Parathyroid adenoma (tissue), 2 donors: Measurements from ENCODE around the gene C15orf62.

Source experiments
- H2AFZ ChIP-seq: fragments of 300-600 bp; sonication (generic); one replicate; pipeline ENCODE4 v1.7.0; 2017; ENCODE audit warnings: antibody characterized with exemption, mild to moderate bottlenecking
- H3K27ac ChIP-seq: fragments of 300-600 bp; sonication (generic); one replicate; pipeline ENCODE4 v1.7.0; 2017
- H3K27me3 ChIP-seq: fragments of 300-600 bp; sonication (generic); one replicate; pipeline ENCODE4 v1.7.0; 2017; ENCODE audit warnings: low read length; ENCODE audit not compliant: control insufficient read depth, insufficient read depth
- H3K36me3 ChIP-seq: fragments of 300-600 bp; sonication (generic); one replicate; pipeline ENCODE4 v1.7.0; 2017; ENCODE audit warnings: low read length; ENCODE audit not compliant: control insufficient read depth, insufficient read depth
- H3K4me1 ChIP-seq: fragments of 300-600 bp; sonication (generic); one replicate; pipeline ENCODE4 v1.7.0; 2017; ENCODE audit warnings: control low read depth
- H3K4me2 ChIP-seq: fragments of 300-600 bp; sonication (generic); one replicate; pipeline ENCODE4 v1.7.0; 2017; ENCODE audit warnings: low read length
- H3K4me3 ChIP-seq: fragments of 300-600 bp; sonication (generic); one replicate; pipeline ENCODE4 v1.7.0; 2017; ENCODE audit warnings: low read depth, low read length
- H3K79me2 ChIP-seq: fragments of 300-600 bp; sonication (generic); one replicate; pipeline ENCODE4 v1.7.0; 2017; ENCODE audit warnings: control low read depth
- H3K9ac ChIP-seq: fragments of 300-600 bp; sonication (generic); one replicate; pipeline ENCODE4 v1.7.0; 2017; ENCODE audit warnings: mild to moderate bottlenecking
- H3K9me3 ChIP-seq: fragments of 300-600 bp; sonication (generic); one replicate; pipeline ENCODE4 v1.7.0; 2017; ENCODE audit warnings: low read length; ENCODE audit not compliant: control insufficient read depth
- TF ChIP-seq, protein P1 (sequence below): fragments of 300-600 bp; sonication (generic); IDR thresholded peaks from one replicate; pipeline ENCODE4 v1.7.0; 2017; ENCODE audit warnings: antibody characterized with exemption, mild to moderate bottlenecking
- donor health status: primary hyperparathyroidism.

The C15orf62 gene

DNA sequence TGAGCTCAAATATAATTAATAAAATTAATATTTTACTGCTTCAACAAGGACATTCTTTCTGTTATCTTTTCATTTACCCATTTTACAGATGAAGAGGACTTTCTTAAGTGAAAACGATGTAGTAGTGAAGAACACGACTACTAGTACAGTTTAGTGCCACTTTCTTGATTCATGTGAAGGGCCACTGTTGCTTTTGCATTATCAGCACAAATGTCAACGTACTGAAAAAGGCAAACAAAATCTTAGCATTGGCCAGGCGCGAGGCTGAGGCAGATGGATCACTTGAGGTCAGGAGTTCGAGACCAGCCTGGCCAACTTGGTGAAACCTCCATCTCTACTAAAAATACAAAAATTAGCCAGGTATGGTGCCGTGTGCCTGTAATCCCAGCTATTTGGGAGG, 49.3 kb downstream of the C15orf62 start:
- TF ChIP-seq, protein P1, sequence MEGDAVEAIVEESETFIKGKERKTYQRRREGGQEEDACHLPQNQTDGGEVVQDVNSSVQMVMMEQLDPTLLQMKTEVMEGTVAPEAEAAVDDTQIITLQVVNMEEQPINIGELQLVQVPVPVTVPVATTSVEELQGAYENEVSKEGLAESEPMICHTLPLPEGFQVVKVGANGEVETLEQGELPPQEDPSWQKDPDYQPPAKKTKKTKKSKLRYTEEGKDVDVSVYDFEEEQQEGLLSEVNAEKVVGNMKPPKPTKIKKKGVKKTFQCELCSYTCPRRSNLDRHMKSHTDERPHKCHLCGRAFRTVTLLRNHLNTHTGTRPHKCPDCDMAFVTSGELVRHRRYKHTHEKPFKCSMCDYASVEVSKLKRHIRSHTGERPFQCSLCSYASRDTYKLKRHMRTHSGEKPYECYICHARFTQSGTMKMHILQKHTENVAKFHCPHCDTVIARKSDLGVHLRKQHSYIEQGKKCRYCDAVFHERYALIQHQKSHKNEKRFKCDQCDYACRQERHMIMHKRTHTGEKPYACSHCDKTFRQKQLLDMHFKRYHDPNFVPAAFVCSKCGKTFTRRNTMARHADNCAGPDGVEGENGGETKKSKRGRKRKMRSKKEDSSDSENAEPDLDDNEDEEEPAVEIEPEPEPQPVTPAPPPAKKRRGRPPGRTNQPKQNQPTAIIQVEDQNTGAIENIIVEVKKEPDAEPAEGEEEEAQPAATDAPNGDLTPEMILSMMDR: no peak
- H3K27ac ChIP-seq: no peak overlapping the region
- no peaks in the 10 kb centered on the region for H3K9me3 ChIP-seq
- H3K4me2 ChIP-seq: no peak overlapping the region
- no peaks in the 10 kb centered on the region for H3K79me2 ChIP-seq
- H3K27me3 ChIP-seq: no peaks in the 10 kb centered on the region
- H3K4me1 ChIP-seq: peaks cover 11% of the 10 kb centered on the region
- no peak overlapping the region for H3K9ac ChIP-seq
- H3K4me3 ChIP-seq: no peak overlapping the region
- H3K36me3 ChIP-seq: no peaks in the 10 kb centered on the region
- H2AFZ ChIP-seq: no peak overlapping the region

GRCh38 chr15:40821195-40821594, 51.4 kb downstream of the C15orf62 start:
- Histone ChIP-seq H3K27me3 (no peaks in the 10 kb centered on the region), H3K27ac (no peak overlapping the region), H3K9ac (no peak overlapping the region), H3K9me3 (no peaks in the 10 kb centered on the region), H3K36me3 (no peaks in the 10 kb centered on the region), H2AFZ (no peak overlapping the region), H3K4me3 (no peak overlapping the region), H3K79me2 (no peaks in the 10 kb centered on the region), H3K4me1 (peaks cover 7% of the 10 kb centered on the region), H3K4me2 (no peak overlapping the region)
- TF ChIP-seq, protein P1: no peak
